ENCODE measurements around the gene VIPAS39. TPM values are rescaled to one million over a fixed set of nuclear protein-coding genes. Genes with fewer than 3 reads are reported as not detected.

Gene VIPAS39
- total RNA-seq, 1 experiment from 2014 or later: 18.5 TPM

DNA sequence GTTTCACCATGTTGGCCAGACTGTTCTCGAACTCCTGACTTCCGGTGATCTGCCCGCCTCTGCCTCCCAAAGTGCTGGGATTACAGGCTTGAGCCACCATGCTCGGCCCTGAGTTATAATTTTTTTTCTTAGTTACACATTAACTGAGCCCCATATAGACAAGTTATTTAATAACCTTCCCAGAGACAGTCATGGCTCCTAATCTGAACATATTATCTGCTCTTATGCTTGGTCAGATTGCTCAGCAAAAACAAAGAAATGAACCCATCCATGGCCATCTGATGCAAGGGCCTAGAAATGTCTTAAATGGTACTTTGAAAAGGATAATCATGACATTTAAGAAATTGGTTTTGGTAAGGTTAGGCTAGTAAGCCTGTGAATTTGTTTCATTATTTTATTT, 67.2 kb downstream of the VIPAS39 start:
- H3K79me2 ChIP-seq (ENCODE audit: insufficient read depth, low read length): no peaks in the 10 kb centered on the region
- no peak overlapping the region for H2BK20ac ChIP-seq (ENCODE audit: low read depth, low read length, poor library complexity, severe bottlenecking)
- no peak overlapping the region for H2BK15ac ChIP-seq (ENCODE audit: low read depth, low read length)
- no peak overlapping the region for H2BK5ac ChIP-seq (ENCODE audit: insufficient read length, low read length)
- H3K27me3 ChIP-seq (ENCODE audit: insufficient read depth, low read length): no peaks in the 10 kb centered on the region
- no peak overlapping the region for H3K4ac ChIP-seq (ENCODE audit: low read depth, low read length)
- H3K23me2 ChIP-seq (ENCODE audit: insufficient read length, low read depth, low read length, poor library complexity, severe bottlenecking): no peaks in the 10 kb centered on the region
- H3K27ac ChIP-seq (ENCODE audit: insufficient read length, low read depth, low read length): no peak overlapping the region
- no peak overlapping the region for H2BK12ac ChIP-seq (ENCODE audit: insufficient read length, low read depth, low read length)
- no CpG with 5 or more reads among the region's 4 CpGs for WGBS (ENCODE audit: extremely low coverage, insufficient read length, low lambda C conversion rate)
- no peak overlapping the region for H2BK120ac ChIP-seq (ENCODE audit: low read depth, low read length, poor library complexity, severe bottlenecking)
- H4K91ac ChIP-seq (ENCODE audit: insufficient read length, low read depth, low read length): no peak overlapping the region
- no peaks in the 10 kb centered on the region for H3K79me1 ChIP-seq (ENCODE audit: insufficient read depth, low read depth, low read length, poor library complexity, severe bottlenecking)
- TF ChIP-seq, protein P1, sequence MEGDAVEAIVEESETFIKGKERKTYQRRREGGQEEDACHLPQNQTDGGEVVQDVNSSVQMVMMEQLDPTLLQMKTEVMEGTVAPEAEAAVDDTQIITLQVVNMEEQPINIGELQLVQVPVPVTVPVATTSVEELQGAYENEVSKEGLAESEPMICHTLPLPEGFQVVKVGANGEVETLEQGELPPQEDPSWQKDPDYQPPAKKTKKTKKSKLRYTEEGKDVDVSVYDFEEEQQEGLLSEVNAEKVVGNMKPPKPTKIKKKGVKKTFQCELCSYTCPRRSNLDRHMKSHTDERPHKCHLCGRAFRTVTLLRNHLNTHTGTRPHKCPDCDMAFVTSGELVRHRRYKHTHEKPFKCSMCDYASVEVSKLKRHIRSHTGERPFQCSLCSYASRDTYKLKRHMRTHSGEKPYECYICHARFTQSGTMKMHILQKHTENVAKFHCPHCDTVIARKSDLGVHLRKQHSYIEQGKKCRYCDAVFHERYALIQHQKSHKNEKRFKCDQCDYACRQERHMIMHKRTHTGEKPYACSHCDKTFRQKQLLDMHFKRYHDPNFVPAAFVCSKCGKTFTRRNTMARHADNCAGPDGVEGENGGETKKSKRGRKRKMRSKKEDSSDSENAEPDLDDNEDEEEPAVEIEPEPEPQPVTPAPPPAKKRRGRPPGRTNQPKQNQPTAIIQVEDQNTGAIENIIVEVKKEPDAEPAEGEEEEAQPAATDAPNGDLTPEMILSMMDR (conservative IDR thresholded peaks at IDR 0.05): no peak
- no peak overlapping the region for H4K5ac ChIP-seq (ENCODE audit: insufficient read length, low read depth, low read length)
- H2AK5ac ChIP-seq (ENCODE audit: insufficient read length, low read length): no peak overlapping the region
- Mint-ChIP-seq H3K4me1 (no peaks in the 10 kb centered on the region), H3K36me3 (ENCODE audit: insufficient read depth in 1 of 3, low read depth in 3 of 3) (no peaks in the 10 kb centered on the region), H3K9me3 (no peaks in the 10 kb centered on the region), H3K4me3 (no peak overlapping the region), H3K27ac (no peak overlapping the region), H3K27me3 (ENCODE audit: low read depth) (no peaks in the 10 kb centered on the region; the same call in 1 of the 2 replicates)
- H3K9ac ChIP-seq (ENCODE audit: extremely low read depth, insufficient read length, low read length): no peak overlapping the region
- H2AFZ ChIP-seq (ENCODE audit: low read length): no peak overlapping the region
- H3K4me2 ChIP-seq (ENCODE audit: insufficient read depth, insufficient read length, low read length): no peak overlapping the region
- H3K9me3 ChIP-seq (ENCODE audit: control insufficient read depth, low read depth, low read length): no peaks in the 10 kb centered on the region
- no peaks in the 10 kb centered on the region for H3K4me1 ChIP-seq (ENCODE audit: insufficient read depth, low read length)
- DNase-seq: no peak
- no peak overlapping the region for H3K23ac ChIP-seq (ENCODE audit: insufficient read length, low read depth, low read length)
- H3K14ac ChIP-seq (ENCODE audit: insufficient read depth, low read length): no peak overlapping the region
- H4K8ac ChIP-seq (replicated peaks; ENCODE audit: insufficient read length, low read depth, low read length): no peak overlapping the region
- no peaks in the 10 kb centered on the region for H4K20me1 ChIP-seq (ENCODE audit: control insufficient read depth, insufficient read depth, insufficient read length)
- H3T11ph ChIP-seq (ENCODE audit: low read length): no peak overlapping the region
- no peak overlapping the region for H3K56ac ChIP-seq (ENCODE audit: insufficient read length, low read depth, low read length)
- H3K18ac ChIP-seq (ENCODE audit: insufficient read length, low read depth, low read length): no peak overlapping the region
